ENCODE data around the gene USP1.

DNA sequence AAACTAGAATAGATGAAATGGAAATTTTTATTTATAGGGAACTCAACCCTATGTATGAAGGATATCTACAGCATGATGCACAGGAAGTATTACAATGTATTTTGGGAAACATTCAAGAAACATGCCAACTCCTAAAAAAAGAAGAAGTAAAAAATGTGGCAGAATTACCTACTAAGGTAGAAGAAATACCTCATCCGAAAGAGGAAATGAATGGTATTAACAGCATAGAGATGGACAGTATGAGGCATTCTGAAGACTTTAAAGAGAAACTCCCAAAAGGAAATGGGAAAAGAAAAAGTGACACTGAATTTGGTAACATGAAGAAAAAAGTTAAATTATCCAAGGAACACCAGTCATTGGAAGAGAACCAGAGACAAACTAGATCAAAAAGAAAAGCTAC is 7.9 kb downstream of the USP1 start:
- TF ChIP-seq, protein P1, sequence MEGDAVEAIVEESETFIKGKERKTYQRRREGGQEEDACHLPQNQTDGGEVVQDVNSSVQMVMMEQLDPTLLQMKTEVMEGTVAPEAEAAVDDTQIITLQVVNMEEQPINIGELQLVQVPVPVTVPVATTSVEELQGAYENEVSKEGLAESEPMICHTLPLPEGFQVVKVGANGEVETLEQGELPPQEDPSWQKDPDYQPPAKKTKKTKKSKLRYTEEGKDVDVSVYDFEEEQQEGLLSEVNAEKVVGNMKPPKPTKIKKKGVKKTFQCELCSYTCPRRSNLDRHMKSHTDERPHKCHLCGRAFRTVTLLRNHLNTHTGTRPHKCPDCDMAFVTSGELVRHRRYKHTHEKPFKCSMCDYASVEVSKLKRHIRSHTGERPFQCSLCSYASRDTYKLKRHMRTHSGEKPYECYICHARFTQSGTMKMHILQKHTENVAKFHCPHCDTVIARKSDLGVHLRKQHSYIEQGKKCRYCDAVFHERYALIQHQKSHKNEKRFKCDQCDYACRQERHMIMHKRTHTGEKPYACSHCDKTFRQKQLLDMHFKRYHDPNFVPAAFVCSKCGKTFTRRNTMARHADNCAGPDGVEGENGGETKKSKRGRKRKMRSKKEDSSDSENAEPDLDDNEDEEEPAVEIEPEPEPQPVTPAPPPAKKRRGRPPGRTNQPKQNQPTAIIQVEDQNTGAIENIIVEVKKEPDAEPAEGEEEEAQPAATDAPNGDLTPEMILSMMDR (conservative IDR thresholded peaks at IDR 0.05 in 1 of 2, IDR thresholded peaks at IDR 0.05 in 1 of 2; ENCODE audit: extremely low read depth in 1 of 2, insufficient read depth in 1 of 2, low read depth in 1 of 2, low read length in 2 of 2) = no peak
- no peak for TF ChIP-seq EZH2 (IDR thresholded peaks at IDR 0.05; ENCODE audit: borderline replicate concordance, low read length)
